ENCODE data around the gene ENC1.

- TF ChIP-seq EZH2 (IDR thresholded peaks at IDR 0.05) (no peak), POLR2AphosphoS5 (IDR thresholded peaks at IDR 0.05; ENCODE audit: borderline replicate concordance, low read depth, low read length) (no peak)
These were observed 39.4 kb upstream of the ENC1 start for GRCh38 chr5:74679966-74680365.
